H9 (cell line): ENCODE results near the gene NSF. TPM values are rescaled to one million over a fixed set of nuclear protein-coding genes. Genes with fewer than 3 reads are reported as not detected.
"Not testable (repeated sequence)": the region's sequence is repeated elsewhere in the genome, so short reads cannot be mapped to it uniquely, and the experiment has no call there.

Source experiments
- DNase-seq: peaks from one replicate; pipeline ENCODE4 v3.0.0-alpha.2; 2017
- H2AFZ ChIP-seq: one replicate; pipeline ENCODE4 v1.6.1; 2013; ENCODE audit warnings: mild to moderate bottlenecking, low read length, control low read depth, moderate library complexity
- H2AK5ac ChIP-seq: 2 replicates; pipeline ENCODE4 v1.6.1; 2013; ENCODE audit warnings: low read length, control low read depth, mixed read lengths; ENCODE audit not compliant: insufficient read length
- H2BK120ac ChIP-seq: one replicate; pipeline ENCODE4 v1.6.1; 2013; ENCODE audit warnings: low read depth, mild to moderate bottlenecking, low read length, control low read depth, inconsistent platforms; ENCODE audit not compliant: poor library complexity, severe bottlenecking
- H2BK12ac ChIP-seq: 2 replicates; pipeline ENCODE4 v1.6.1; 2013; ENCODE audit warnings: low read length, control low read depth, mixed read lengths, low read depth; ENCODE audit not compliant: insufficient read length
- H2BK15ac ChIP-seq: 2 replicates; pipeline ENCODE4 v1.6.1; 2013; ENCODE audit warnings: low read depth, low read length, control low read depth
- H2BK20ac ChIP-seq: one replicate; pipeline ENCODE4 v1.6.1; 2013; ENCODE audit warnings: low read depth, mild to moderate bottlenecking, low read length, control low read depth, inconsistent platforms; ENCODE audit not compliant: poor library complexity, severe bottlenecking
- H2BK5ac ChIP-seq: 2 replicates; pipeline ENCODE4 v1.6.1; 2013; ENCODE audit warnings: low read length, control low read depth, mixed read lengths; ENCODE audit not compliant: insufficient read length
- H3K14ac ChIP-seq: 2 replicates; pipeline ENCODE4 v1.6.1; 2013; ENCODE audit warnings: low read length, control low read depth; ENCODE audit not compliant: insufficient read depth
- H3K18ac ChIP-seq: 2 replicates; pipeline ENCODE4 v1.6.1; 2013; ENCODE audit warnings: low read depth, mild to moderate bottlenecking, mixed read lengths, low read length, control low read depth; ENCODE audit not compliant: insufficient read length
- H3K23ac ChIP-seq: 2 replicates; pipeline ENCODE4 v1.6.1; 2013; ENCODE audit warnings: low read length, control low read depth, mixed read lengths, low read depth; ENCODE audit not compliant: insufficient read length
- H3K23me2 ChIP-seq: 2 replicates; pipeline ENCODE4 v1.6.1; 2013; ENCODE audit warnings: low read depth, mild to moderate bottlenecking, mixed read lengths, low read length, control low read depth; ENCODE audit not compliant: insufficient read length, poor library complexity, severe bottlenecking
- H3K27ac ChIP-seq: 2 replicates; pipeline ENCODE4 v1.5.1; 2013; ENCODE audit warnings: low read length, control low read depth, mixed read lengths, low read depth; ENCODE audit not compliant: insufficient read length
- H3K27me3 ChIP-seq: 2 replicates; pipeline ENCODE4 v1.6.1; 2013; ENCODE audit warnings: low read length, control low read depth, inconsistent platforms; ENCODE audit not compliant: insufficient read depth
- H3K4ac ChIP-seq: 2 replicates; pipeline ENCODE4 v1.6.1; 2013; ENCODE audit warnings: low read depth, mild to moderate bottlenecking, control low read depth, inconsistent platforms, low read length, moderate library complexity
- H3K4me1 ChIP-seq: 2 replicates; pipeline ENCODE4 v1.6.1; 2013; ENCODE audit warnings: low read length, control low read depth, inconsistent platforms; ENCODE audit not compliant: insufficient read depth
- H3K4me2 ChIP-seq: 2 replicates; pipeline ENCODE4 v1.6.1; 2013; ENCODE audit warnings: low read length, control low read depth, mixed read lengths; ENCODE audit not compliant: insufficient read length, insufficient read depth
- H3K56ac ChIP-seq: 2 replicates; pipeline ENCODE4 v1.6.1; 2013; ENCODE audit warnings: low read depth, mild to moderate bottlenecking, mixed read lengths, low read length, control low read depth; ENCODE audit not compliant: insufficient read length
- H3K79me1 ChIP-seq: 2 replicates; pipeline ENCODE4 v1.6.1; 2013; ENCODE audit warnings: low read depth, mild to moderate bottlenecking, moderate library complexity, low read length, control low read depth, inconsistent platforms; ENCODE audit not compliant: insufficient read depth, poor library complexity, severe bottlenecking
- H3K79me2 ChIP-seq: 2 replicates; pipeline ENCODE4 v1.6.1; 2013; ENCODE audit warnings: low read length, control low read depth, inconsistent platforms; ENCODE audit not compliant: insufficient read depth
- H3K9ac ChIP-seq: 2 replicates; pipeline ENCODE4 v1.6.1; 2013; ENCODE audit warnings: low read length, control low read depth, mixed read lengths; ENCODE audit not compliant: insufficient read length; ENCODE audit errors: extremely low read depth
- H3K9me3 ChIP-seq: one replicate; pipeline ENCODE4 v1.6.1; 2013; ENCODE audit warnings: low read depth, low read length, inconsistent platforms; ENCODE audit not compliant: control insufficient read depth
- H3T11ph ChIP-seq: one replicate; pipeline ENCODE4 v1.6.1; 2013; ENCODE audit warnings: mild to moderate bottlenecking, low read length, control low read depth, inconsistent platforms
- H4K20me1 ChIP-seq: one replicate; pipeline ENCODE4 v1.6.1; 2013; ENCODE audit not compliant: control insufficient read depth, insufficient read length, insufficient read depth
- H4K5ac ChIP-seq: 2 replicates; pipeline ENCODE4 v1.6.1; 2013; ENCODE audit warnings: low read depth, mild to moderate bottlenecking, mixed read lengths, low read length, control low read depth; ENCODE audit not compliant: insufficient read length
- H4K8ac ChIP-seq: replicated peaks from 2 replicates; pipeline ENCODE4 v1.6.1; 2013; ENCODE audit warnings: low read length, control low read depth, mixed read lengths, low read depth; ENCODE audit not compliant: insufficient read length
- H4K91ac ChIP-seq: 2 replicates; pipeline ENCODE4 v1.6.1; 2013; ENCODE audit warnings: low read depth, mild to moderate bottlenecking, moderate library complexity, mixed read lengths, low read length, control low read depth; ENCODE audit not compliant: insufficient read length
- H3K27ac Mint-ChIP-seq, 3 experiments: 2 replicates in 2 of 3; 3 replicates in 1 of 3; pipeline ENCODE4 v1.8.0; 2020 to 2021; ENCODE audit warnings: mixed read lengths in 3 of 3, mild to moderate bottlenecking in 1 of 3, moderate library complexity in 1 of 3
- H3K27me3 Mint-ChIP-seq: 2 replicates; pipeline ENCODE4 v1.8.0; 2021; ENCODE audit warnings: low read depth, mild to moderate bottlenecking, moderate library complexity, mixed read lengths
- H3K36me3 Mint-ChIP-seq, 3 experiments: 2 replicates in 2 of 3; 3 replicates in 1 of 3; pipeline ENCODE4 v1.8.0; 2020 to 2021; ENCODE audit warnings: low read depth in 3 of 3, mixed read lengths in 3 of 3; ENCODE audit not compliant: insufficient read depth in 1 of 3
- H3K4me1 Mint-ChIP-seq, 2 experiments: 2 replicates each; pipeline ENCODE4 v1.8.0; 2020; ENCODE audit warnings: mixed read lengths in 2 of 2
- H3K4me3 Mint-ChIP-seq, 2 experiments: 2 replicates in 1 of 2; 3 replicates in 1 of 2; pipeline ENCODE4 v1.8.0; 2020 to 2021; ENCODE audit warnings: mild to moderate bottlenecking in 2 of 2, mixed read lengths in 2 of 2, moderate library complexity in 1 of 2
- H3K9me3 Mint-ChIP-seq, 2 experiments: 2 replicates in 1 of 2; 3 replicates in 1 of 2; pipeline ENCODE4 v1.8.0; 2020; ENCODE audit warnings: mild to moderate bottlenecking in 2 of 2, mixed read lengths in 2 of 2, moderate library complexity in 1 of 2
- WGBS: extraction: QIAGEN DNeasy Blood & Tissue Kit; methylation state at CpG from one replicate; pipeline ENCODE4 v1.1.7; 2013; ENCODE audit warnings: missing lambda C conversion rate, low lambda C conversion rate, mixed read lengths; ENCODE audit not compliant: insufficient read length; ENCODE audit errors: extremely low coverage; 5-methylcytosine and 5-hydroxymethylcytosine counted together
- total RNA-seq: library from RNA; stranded (reverse); gene quantifications from 2 replicates; pipeline ENCODE4 v1.2.1, GENCODE V29; 2021

NSF gene
- total RNA-seq, 1 experiment from 2014 or later, result 36.4 TPM

DNA sequence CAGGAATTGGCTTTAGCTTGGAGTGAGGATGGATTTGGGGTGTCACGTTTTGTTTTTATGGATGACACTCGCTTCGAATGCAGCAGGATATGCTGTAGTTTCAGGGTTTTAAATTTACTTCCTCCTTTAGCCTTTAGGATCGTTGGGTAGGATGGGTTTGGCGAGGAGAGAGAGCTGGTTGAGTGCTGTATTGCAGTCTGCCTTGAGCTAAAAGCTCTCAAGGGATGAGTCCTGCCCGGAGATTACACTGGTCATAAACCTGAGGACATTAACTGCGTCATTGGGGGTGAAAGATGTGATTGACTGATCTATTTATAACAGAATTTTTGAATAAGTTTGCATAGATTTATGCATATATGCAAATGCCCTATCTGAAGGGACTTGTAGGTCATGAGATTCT lies 863 bp downstream of the NSF start:
- no CpG with 5 or more reads among the region's 7 CpGs for WGBS
- H3K79me2 ChIP-seq, H3T11ph ChIP-seq, H3K36me3 Mint-ChIP-seq, H4K5ac ChIP-seq, H3K4ac ChIP-seq, H3K56ac ChIP-seq, H3K9me3 Mint-ChIP-seq, H3K79me1 ChIP-seq, H2BK15ac ChIP-seq, H3K4me3 Mint-ChIP-seq, H3K4me1 ChIP-seq, H3K23me2 ChIP-seq, H3K4me1 Mint-ChIP-seq, H3K9me3 ChIP-seq, H3K23ac ChIP-seq, H3K4me2 ChIP-seq, H3K14ac ChIP-seq, H2BK12ac ChIP-seq, H4K8ac ChIP-seq, DNase-seq, H3K27ac ChIP-seq, H2BK120ac ChIP-seq, H3K18ac ChIP-seq, H4K20me1 ChIP-seq, H2AK5ac ChIP-seq, H3K27me3 Mint-ChIP-seq, H2BK20ac ChIP-seq, H3K27me3 ChIP-seq, H3K27ac Mint-ChIP-seq, H2BK5ac ChIP-seq, H2AFZ ChIP-seq, H3K9ac ChIP-seq, H4K91ac ChIP-seq: not testable (repeated sequence)

GRCh38 chr17:46598344-46598931 lies 8.0 kb downstream of the NSF start:
- no CpG with 5 or more reads among the region's 3 CpGs for WGBS
- not testable (repeated sequence) for H3T11ph ChIP-seq, H3K27ac Mint-ChIP-seq, H2BK120ac ChIP-seq, H2BK5ac ChIP-seq, H2AFZ ChIP-seq, H3K4me2 ChIP-seq, H3K27me3 Mint-ChIP-seq, H3K56ac ChIP-seq, H3K23me2 ChIP-seq, H3K18ac ChIP-seq, H3K4ac ChIP-seq, H3K79me1 ChIP-seq, H3K4me1 Mint-ChIP-seq, H3K27ac ChIP-seq, H3K4me1 ChIP-seq, H3K36me3 Mint-ChIP-seq, H4K20me1 ChIP-seq, H2AK5ac ChIP-seq, H3K23ac ChIP-seq, H3K9me3 ChIP-seq, H2BK12ac ChIP-seq, H3K27me3 ChIP-seq, H4K8ac ChIP-seq, H2BK20ac ChIP-seq, H3K9me3 Mint-ChIP-seq, H3K14ac ChIP-seq, H2BK15ac ChIP-seq, H3K79me2 ChIP-seq, H3K4me3 Mint-ChIP-seq, DNase-seq, H4K5ac ChIP-seq, H3K9ac ChIP-seq, H4K91ac ChIP-seq
